Psoas muscle (tissue), 8 donors: ENCODE data around the gene ATAD3A. TPM values are rescaled to one million over a fixed set of nuclear protein-coding genes. Genes with fewer than 3 reads are reported as not detected.
"Not testable (repeated sequence)": the region's sequence is repeated elsewhere in the genome, so short reads cannot be mapped to it uniquely, and the experiment has no call there.

Experiments used
- ATAC-seq, 4 donors: fragments of 200-7000 bp; cut with Tn5 transposase; one replicate each; pipeline ENCODE4 v1.9.1; 2020; ENCODE audit warnings: moderate library complexity in 3 of 4, mild to moderate bottlenecking in 2 of 4
- DNase-seq, 2 donors: peaks; one replicate each; pipeline ENCODE4 v3.0.0-alpha.2; 2020
- H3K27ac ChIP-seq: fragments of 200-600 bp; one replicate; pipeline ENCODE4 v1.8.0; 2022
- H3K27me3 ChIP-seq, 3 donors: fragments of 200-600 bp in 1 of 3; one replicate each; pipeline versions ENCODE4 v1.6.1 to v1.8.0; 2013 to 2022; ENCODE audit warnings: low read length in 2 of 3, mild to moderate bottlenecking in 2 of 3, moderate library complexity in 1 of 3; ENCODE audit not compliant: insufficient read depth in 3 of 3
- H3K36me3 ChIP-seq, 2 donors: fragments of 200-600 bp in 1 of 2; one replicate each; pipeline versions ENCODE4 v1.6.1 to v1.8.0; 2013 to 2022; ENCODE audit warnings: low read depth in 1 of 2, mild to moderate bottlenecking in 1 of 2, moderate library complexity in 1 of 2; ENCODE audit not compliant: insufficient read depth in 1 of 2
- H3K4me1 ChIP-seq: fragments of 200-600 bp; one replicate; pipeline ENCODE4 v1.8.0; 2022
- H3K4me3 ChIP-seq: fragments of 200-600 bp; one replicate; pipeline ENCODE4 v1.8.0; 2022; ENCODE audit warnings: mild to moderate bottlenecking
- H3K9me3 ChIP-seq: fragments of 200-600 bp; one replicate; pipeline ENCODE4 v1.8.0; 2022
- WGBS, 3 donors: extraction: QIAGEN DNeasy Blood & Tissue Kit; methylation state at CpG; one replicate each; pipeline versions ENCODE4 v1.1.6 to v1.1.7; 2013; 5-methylcytosine and 5-hydroxymethylcytosine counted together
- intact Hi-C, 2 donors: fragments of 100-400 bp; cut with DNase I; formaldehyde crosslinking; loops; one replicate each; pipeline versions ENCODE4 v1.11.0 to v1.14.2; 2022
- polyA plus RNA-seq, 3 donors: library from polyadenylated mRNA; stranded (reverse); fragments of 200-250 nt; gene quantifications; one replicate each; pipeline ENCODE4 v1.2.3, GENCODE V29; 2013
- total RNA-seq, 4 donors: library from RNA; stranded (reverse); fragmentation: NEBNext Ultra II Directional in 2 of 4; extraction: Animal tissue kit (Norgen Biotek cat#: 25700) in 2 of 4; gene quantifications; one replicate each; pipeline versions ENCODE4 v1.2.1 to v1.2.4, GENCODE V29; 2021 to 2023
- TF ChIP-seq, protein P1 (sequence below): fragments of 200-600 bp; IDR thresholded peaks from one replicate; pipeline ENCODE4 v1.8.0; 2022; ENCODE audit warnings: antibody characterized with exemption
- donor health status: healthy with polysubstance abuse.
- donor health status: DM: no; HTN: no; CAD: no; lungs with moderate emphysema.
- donor health status: Bipolar disorder and iron deficiency.
- donor health status: healthy.
- donor health status: DM: yes; HTN: yes; CAD: no.
- donor health status: DM: no; HTN: no; CAD: no.
- donor health status: DM: no; HTN: no; CAD: no.
- donor health status: DM: yes; HTN: yes; CAD: no.

The ATAD3A gene
- total and polyA plus RNA-seq, 7 donors: 20.6 to 48.6 (median 33.5) TPM

DNA sequence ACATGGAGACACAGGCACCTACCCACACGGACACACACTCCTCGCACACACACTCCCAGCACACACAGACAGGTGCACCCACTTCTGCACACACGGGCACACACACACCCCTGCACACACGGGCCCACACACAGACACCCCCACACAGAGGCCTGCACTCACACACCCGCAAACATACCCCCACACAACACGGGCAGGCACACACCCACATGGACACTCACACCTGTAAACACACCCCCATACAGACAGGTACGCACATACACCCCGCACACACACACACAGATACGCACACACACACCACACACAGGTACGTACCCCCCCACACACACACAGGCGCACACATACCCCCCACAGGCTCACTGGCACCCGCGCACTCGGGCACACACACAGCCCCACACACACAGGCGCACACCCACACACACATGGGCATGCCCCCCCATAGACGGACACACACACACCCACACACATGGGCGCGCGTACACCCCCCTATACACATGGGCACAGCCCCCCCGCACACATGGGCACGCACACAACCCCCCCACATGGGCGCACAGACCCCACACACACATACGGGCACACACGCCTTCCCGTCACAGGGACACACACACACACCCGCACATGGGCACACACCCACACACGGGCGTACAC is 6.1 kb downstream of the ATAD3A start:
- H3K4me1 ChIP-seq: no peaks in the 10 kb centered on the region
- peaks cover 0 to 48% of the 10 kb centered on the region in 2 donors for H3K36me3 ChIP-seq
- ATAC-seq (no peak), DNase-seq (no peak)
- intact Hi-C loops: loop anchor here in 1 of 2 donors (5.0 kb wide), 1 partner anchor 44 kb away; no protein-coding TSS in a partner anchor
- H3K27me3 ChIP-seq: no peaks in the 10 kb centered on the region
- TF ChIP-seq, protein P1, sequence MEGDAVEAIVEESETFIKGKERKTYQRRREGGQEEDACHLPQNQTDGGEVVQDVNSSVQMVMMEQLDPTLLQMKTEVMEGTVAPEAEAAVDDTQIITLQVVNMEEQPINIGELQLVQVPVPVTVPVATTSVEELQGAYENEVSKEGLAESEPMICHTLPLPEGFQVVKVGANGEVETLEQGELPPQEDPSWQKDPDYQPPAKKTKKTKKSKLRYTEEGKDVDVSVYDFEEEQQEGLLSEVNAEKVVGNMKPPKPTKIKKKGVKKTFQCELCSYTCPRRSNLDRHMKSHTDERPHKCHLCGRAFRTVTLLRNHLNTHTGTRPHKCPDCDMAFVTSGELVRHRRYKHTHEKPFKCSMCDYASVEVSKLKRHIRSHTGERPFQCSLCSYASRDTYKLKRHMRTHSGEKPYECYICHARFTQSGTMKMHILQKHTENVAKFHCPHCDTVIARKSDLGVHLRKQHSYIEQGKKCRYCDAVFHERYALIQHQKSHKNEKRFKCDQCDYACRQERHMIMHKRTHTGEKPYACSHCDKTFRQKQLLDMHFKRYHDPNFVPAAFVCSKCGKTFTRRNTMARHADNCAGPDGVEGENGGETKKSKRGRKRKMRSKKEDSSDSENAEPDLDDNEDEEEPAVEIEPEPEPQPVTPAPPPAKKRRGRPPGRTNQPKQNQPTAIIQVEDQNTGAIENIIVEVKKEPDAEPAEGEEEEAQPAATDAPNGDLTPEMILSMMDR: no peak
- WGBS, 3 donors: 92 to 95% (median 95%) methylated on average over 25 to 28 of the region's 28 CpGs
- no peak overlapping the region for H3K27ac ChIP-seq
- H3K4me3 ChIP-seq: no peak overlapping the region
- H3K9me3 ChIP-seq: no peaks in the 10 kb centered on the region

DNA sequence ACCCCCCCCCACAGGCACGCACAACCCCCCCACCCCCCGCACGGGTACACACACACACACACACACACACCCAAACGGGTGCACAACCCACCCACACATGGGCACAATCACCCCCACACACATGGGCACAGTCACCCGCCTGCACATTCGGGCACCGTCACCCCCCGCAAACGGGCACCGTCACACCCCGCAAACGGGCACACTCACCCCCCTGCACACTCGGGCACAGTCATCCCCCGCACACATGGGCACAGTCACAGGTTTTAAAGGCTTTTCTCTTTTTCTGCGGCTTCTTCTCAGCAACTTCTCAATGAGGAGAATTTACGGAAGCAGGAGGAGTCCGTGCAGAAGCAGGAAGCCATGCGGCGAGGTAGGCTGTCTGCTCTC is 6.7 kb downstream of the ATAD3A start:
- intact Hi-C loops: loop anchor here in 1 of 2 donors (5.0 kb wide), 1 partner anchor 44 kb away; no protein-coding TSS in a partner anchor
- not testable (repeated sequence) for H3K27ac ChIP-seq, ATAC-seq, H3K27me3 ChIP-seq, H3K9me3 ChIP-seq, DNase-seq, H3K4me3 ChIP-seq, H3K4me1 ChIP-seq
- H3K36me3 ChIP-seq: peaks cover 0 to 48% of the 10 kb centered on the region in 2 donors
- 90 to 93% (median 90%) methylated on average over 15 to 19 of the region's 19 CpGs for WGBS, 3 donors

DNA sequence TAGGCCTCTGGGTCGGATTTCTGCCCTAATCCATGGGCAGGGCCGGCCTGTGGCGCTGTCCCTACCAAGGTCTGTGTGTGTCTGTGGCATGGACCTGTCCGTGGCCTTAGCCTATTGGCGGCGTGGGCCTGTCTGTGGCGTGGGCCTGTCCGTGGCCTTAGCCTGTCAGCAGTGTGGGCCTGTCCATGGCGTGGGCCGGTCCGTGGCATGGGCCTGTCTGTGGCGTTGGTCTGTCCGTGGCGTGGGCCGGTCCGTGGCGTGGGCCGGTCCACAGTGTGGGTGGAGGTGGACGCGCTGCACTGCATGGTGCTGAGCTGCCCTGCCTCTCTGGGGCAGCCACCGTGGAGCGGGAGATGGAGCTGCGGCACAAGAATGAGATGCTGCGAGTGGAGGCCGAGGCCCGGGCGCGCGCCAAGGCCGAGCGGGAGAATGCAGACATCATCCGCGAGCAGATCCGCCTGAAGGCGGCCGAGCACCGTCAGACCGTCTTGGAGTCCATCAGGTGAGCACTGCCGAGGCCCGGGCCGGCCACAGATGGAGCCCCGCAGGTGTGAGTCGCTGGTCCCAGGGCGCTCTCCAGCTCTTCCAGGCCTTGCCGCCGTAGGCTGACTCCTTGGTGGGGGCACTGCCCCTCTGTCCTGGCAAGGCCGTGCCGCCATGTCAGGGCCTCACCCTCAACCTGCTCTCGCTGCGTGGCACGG is 8.0 kb downstream of the ATAD3A start:
- WGBS, 3 donors: 95 to 97% (median 97%) methylated on average over 30 to 51 of the region's 51 CpGs
- not testable (repeated sequence) for H3K27me3 ChIP-seq, H3K4me3 ChIP-seq, H3K9me3 ChIP-seq, H3K27ac ChIP-seq, DNase-seq, ATAC-seq, H3K4me1 ChIP-seq
- peaks cover 0 to 46% of the 10 kb centered on the region in 2 donors for H3K36me3 ChIP-seq
- intact Hi-C loops: loop anchor here in 1 of 2 donors (5.0 kb wide), 1 partner anchor 42 kb away; no protein-coding TSS in a partner anchor

DNA sequence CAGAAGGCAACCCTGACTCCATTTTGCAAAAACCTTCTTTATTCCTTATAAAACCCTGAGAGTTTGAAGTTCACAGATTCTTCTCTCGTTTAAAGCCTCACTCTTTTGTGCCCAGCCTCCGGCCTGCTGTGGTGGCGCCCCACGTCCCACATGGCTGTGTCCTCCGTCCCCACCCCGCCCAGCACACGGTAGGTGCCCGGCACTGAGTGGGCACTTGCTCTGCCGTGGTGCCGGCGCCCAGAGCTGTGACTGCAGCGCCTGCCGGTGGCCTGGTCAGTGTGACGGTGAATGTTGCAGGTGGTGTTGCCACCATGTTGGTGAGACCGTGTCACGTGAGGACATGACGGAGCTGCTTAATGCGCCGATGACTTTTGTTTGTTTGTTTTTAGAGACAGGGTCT is 9.4 kb downstream of the ATAD3A start:
- TF ChIP-seq, protein P1: no peak
- DNase-seq (no peak), ATAC-seq (no peak)
- intact Hi-C loops: no loop called here
- Histone ChIP-seq H3K4me1 (no peaks in the 10 kb centered on the region), H3K4me3 (no peak overlapping the region), H3K27ac (no peak overlapping the region), H3K27me3 (no peaks in the 10 kb centered on the region), H3K9me3 (no peaks in the 10 kb centered on the region), H3K36me3 (peaks cover 0 to 50% of the 10 kb centered on the region in 2 donors)
- WGBS, 3 donors: 92 to 94% (median 92%) methylated on average over 19 of the region's 19 CpGs

DNA sequence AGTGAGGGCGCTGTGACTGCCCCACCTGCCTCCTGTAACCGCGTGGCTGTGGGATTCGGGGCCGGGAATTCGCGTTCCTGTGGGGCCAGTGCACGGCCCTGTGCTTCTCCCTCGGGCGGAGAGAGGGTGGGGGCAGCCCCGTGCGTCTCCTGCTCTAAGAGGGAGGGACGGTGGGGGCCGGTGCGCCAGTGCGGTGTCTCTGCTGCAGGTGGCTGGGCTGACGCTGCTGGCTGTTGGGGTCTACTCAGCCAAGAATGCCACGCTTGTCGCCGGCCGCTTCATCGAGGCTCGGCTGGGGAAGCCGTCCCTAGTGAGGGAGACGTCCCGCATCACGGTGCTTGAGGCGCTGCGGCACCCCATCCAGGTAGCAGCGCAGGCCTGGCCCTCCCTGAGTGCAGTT is 10.6 kb downstream of the ATAD3A start:
- H3K4me1 ChIP-seq, H3K9me3 ChIP-seq, H3K27me3 ChIP-seq, intact Hi-C loops, DNase-seq, H3K27ac ChIP-seq, H3K4me3 ChIP-seq, ATAC-seq: not testable (repeated sequence)
- peaks cover 0 to 50% of the 10 kb centered on the region in 2 donors for H3K36me3 ChIP-seq
- 91 to 92% (median 92%) methylated on average over 28 to 30 of the region's 30 CpGs for WGBS, 3 donors

DNA sequence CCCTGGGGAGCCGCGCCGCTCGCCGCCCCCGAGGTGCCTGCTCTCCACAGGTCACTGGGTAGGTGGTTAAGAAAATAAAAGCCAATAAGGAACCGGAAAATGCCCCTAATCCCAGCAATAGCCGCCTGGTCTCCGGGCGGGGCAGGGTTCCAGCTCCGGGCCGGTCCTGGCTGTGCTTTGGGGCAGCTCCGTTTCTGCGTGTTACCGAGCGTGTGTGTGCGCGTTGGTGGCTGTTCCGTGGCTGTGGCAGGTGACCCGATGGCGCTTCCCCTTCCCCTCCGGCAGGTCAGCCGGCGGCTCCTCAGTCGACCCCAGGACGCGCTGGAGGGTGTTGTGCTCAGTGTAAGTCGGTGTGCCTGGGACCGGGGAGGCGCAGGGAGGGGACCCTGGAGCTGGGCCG is 11.3 kb downstream of the ATAD3A start:
- WGBS, 3 donors: 93 to 94% (median 94%) methylated on average over 27 to 31 of the region's 31 CpGs
- H3K27ac ChIP-seq, DNase-seq, ATAC-seq, H3K27me3 ChIP-seq, H3K4me3 ChIP-seq, intact Hi-C loops, H3K9me3 ChIP-seq, H3K4me1 ChIP-seq: not testable (repeated sequence)
- peaks cover 0 to 53% of the 10 kb centered on the region in 2 donors for H3K36me3 ChIP-seq

DNA sequence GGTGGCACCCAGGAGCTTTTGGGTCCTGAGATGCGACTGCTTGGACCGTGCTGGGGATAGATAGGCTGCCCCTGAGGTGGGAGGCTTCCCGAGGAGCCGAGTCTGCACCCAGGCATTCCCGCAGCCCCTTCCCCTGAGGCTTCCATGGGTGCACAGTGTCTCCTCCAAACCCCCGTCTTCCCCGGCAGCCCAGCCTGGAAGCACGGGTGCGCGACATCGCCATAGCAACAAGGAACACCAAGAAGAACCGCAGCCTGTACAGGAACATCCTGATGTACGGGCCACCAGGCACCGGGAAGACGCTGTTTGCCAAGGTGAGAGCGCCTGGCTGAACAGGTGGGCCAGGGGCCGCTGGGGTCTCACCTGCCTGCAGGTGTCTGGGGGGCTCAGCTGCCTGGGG is 11.7 kb downstream of the ATAD3A start:
- WGBS, 3 donors: 89 to 90% (median 89%) methylated on average over 17 of the region's 17 CpGs
- ATAC-seq, intact Hi-C loops, DNase-seq, H3K4me3 ChIP-seq, H3K4me1 ChIP-seq, H3K9me3 ChIP-seq, H3K27me3 ChIP-seq, H3K27ac ChIP-seq: not testable (repeated sequence)
- H3K36me3 ChIP-seq: peaks cover 0 to 57% of the 10 kb centered on the region in 2 donors

DNA sequence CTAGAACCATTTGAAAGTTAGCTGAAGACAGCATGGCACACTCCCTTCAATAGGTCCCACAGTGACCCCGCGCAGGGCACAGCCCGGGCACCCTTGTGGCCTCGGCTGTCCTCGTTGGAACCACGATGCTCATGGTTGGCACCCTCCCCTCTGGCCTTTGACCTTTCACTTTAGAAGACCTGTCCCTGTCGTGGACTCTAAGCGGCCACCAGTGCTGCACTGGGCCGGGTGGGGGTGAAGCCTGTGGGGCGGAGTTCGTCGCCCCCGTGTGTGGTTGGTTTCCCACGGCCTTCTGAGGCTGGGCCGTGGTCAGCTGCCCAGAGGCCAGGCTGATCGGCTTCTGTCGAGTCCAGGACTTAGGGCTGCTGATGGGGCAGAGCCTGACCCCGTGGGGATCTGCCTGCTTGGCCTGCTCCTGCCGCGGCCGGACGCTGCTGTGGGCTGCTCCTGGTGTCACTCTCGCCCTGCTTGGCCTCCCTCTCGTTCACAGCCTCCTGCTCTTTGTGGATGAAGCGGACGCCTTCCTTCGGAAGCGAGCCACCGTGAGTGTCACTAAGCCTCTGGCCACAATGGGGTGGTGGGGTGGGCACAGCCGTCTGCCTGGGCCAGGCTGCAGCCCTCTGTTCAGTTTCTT is 12.9 kb downstream of the ATAD3A start:
- H3K4me1 ChIP-seq, intact Hi-C loops, DNase-seq, ATAC-seq, H3K27ac ChIP-seq, H3K27me3 ChIP-seq, H3K4me3 ChIP-seq, H3K9me3 ChIP-seq: not testable (repeated sequence)
- 90 to 93% (median 90%) methylated on average over 19 to 25 of the region's 30 CpGs for WGBS, 3 donors
- peaks cover 0 to 66% of the 10 kb centered on the region in 2 donors for H3K36me3 ChIP-seq

DNA sequence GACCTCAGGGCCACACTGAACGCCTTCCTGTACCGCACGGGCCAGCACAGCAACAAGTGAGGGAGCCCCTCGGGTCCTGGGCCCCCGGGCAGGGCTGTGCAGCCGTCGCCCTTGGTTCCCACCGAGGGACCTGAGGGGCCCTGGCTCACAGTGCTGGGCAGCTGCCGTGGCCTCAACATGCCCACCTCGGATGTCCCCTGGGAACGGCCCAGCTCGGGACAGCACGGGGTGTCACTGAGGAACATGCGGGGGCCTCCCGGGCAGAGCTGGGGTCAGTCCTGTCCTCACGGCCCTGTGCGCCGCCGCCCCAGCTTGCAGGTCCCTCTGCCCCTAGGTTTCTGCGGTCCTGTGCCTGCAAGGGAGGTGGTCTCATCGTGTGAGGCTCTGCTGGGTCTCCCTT is 14.5 kb downstream of the ATAD3A start:
- DNase-seq, H3K4me3 ChIP-seq, H3K27ac ChIP-seq, ATAC-seq, H3K27me3 ChIP-seq, intact Hi-C loops, H3K4me1 ChIP-seq, H3K9me3 ChIP-seq: not testable (repeated sequence)
- WGBS, 3 donors: 90 to 92% (median 92%) methylated on average over 10 to 17 of the region's 21 CpGs
- peaks cover 0 to 53% of the 10 kb centered on the region in 2 donors for H3K36me3 ChIP-seq
